GM12878 (cell line): ENCODE data around the gene AP3D1. TPM values are rescaled to one million over a fixed set of nuclear protein-coding genes. Genes with fewer than 3 reads are reported as not detected.

ENCODE experiments used
- CBX5 ChIP-seq: sonication (generic); IDR thresholded peaks from 2 replicates; pipeline ENCODE4 v1.6.1; 2016; ENCODE audit warnings: low read depth, moderate library complexity, mild to moderate bottlenecking, inconsistent platforms
- CHD2 ChIP-seq: IDR thresholded peaks from 2 replicates; pipeline ENCODE4 v1.6.1; 2011; ENCODE audit warnings: low read depth, low read length, improper control_type of control experiment, borderline replicate concordance
- CTCF ChIP-seq, 3 experiments: IDR thresholded peaks in 2 of 3; conservative IDR thresholded peaks in 1 of 3; 2 replicates each; pipeline ENCODE4 v1.5.1; 2011; ENCODE audit warnings: low read depth in 3 of 3, low read length in 3 of 3, mild to moderate bottlenecking in 3 of 3, control low read depth in 2 of 3, moderate library complexity in 2 of 3, inconsistent platforms in 1 of 3, mixed read lengths in 1 of 3; ENCODE audit not compliant: control insufficient read depth in 2 of 3, insufficient read depth in 1 of 3; ENCODE audit errors: extremely low read depth in 1 of 3
- DPF2 ChIP-seq: fragments of 450-650 bp; IDR thresholded peaks from 2 replicates; pipeline ENCODE4 v1.6.1; 2017; ENCODE audit warnings: mild to moderate bottlenecking
- GABPA ChIP-seq: IDR thresholded peaks from 2 replicates; pipeline ENCODE4 v1.6.1; 2014; ENCODE audit warnings: antibody characterized with exemption, low read depth, mild to moderate bottlenecking, inconsistent platforms
- HDGF ChIP-seq: fragments of 450-650 bp; IDR thresholded peaks from 2 replicates; pipeline ENCODE4 v1.6.1; 2016; ENCODE audit warnings: antibody characterized with exemption
- IRF3 ChIP-seq: fragments of 450-650 bp; IDR thresholded peaks from 2 replicates; pipeline ENCODE4 v1.6.1; 2014; ENCODE audit warnings: mild to moderate bottlenecking
- MEF2B ChIP-seq: fragments of 450-650 bp; IDR thresholded peaks from 2 replicates; pipeline ENCODE4 v1.6.1; 2018; ENCODE audit warnings: mild to moderate bottlenecking, moderate library complexity; ENCODE audit not compliant: partially characterized antibody, poor library complexity, severe bottlenecking
- MXI1 ChIP-seq: fragments of 150-350 bp; IDR thresholded peaks from 2 replicates; pipeline ENCODE4 v1.6.1; 2011; ENCODE audit warnings: low read depth, mild to moderate bottlenecking, inconsistent platforms, low read length, improper control_type of control experiment
- NFXL1 ChIP-seq: fragments of 450-650 bp; IDR thresholded peaks from 2 replicates; pipeline ENCODE4 v1.6.1; 2017; ENCODE audit warnings: antibody characterized with exemption, mild to moderate bottlenecking, borderline replicate concordance
- PRDM15 ChIP-seq: fragments of 450-650 bp; formaldehyde crosslinking; IDR thresholded peaks from 2 replicates; pipeline ENCODE4 v1.4.0; 2020; ENCODE audit warnings: mild to moderate bottlenecking, moderate library complexity
- RELB ChIP-seq: fragments of 450-650 bp; IDR thresholded peaks from 2 replicates; pipeline ENCODE4 v1.6.1; 2017; ENCODE audit warnings: low read depth, mild to moderate bottlenecking, moderate library complexity
- TCF7 ChIP-seq: IDR thresholded peaks from 2 replicates; pipeline ENCODE4 v1.6.1; 2014; ENCODE audit warnings: antibody characterized with exemption, borderline replicate concordance
- ZNF592 ChIP-seq: fragments of 450-650 bp; IDR thresholded peaks from 2 replicates; pipeline ENCODE4 v1.6.1; 2017; ENCODE audit warnings: mild to moderate bottlenecking, moderate library complexity
- ZSCAN29 ChIP-seq: fragments of 450-650 bp; IDR thresholded peaks from 2 replicates; pipeline ENCODE4 v1.6.1; 2017; ENCODE audit warnings: mild to moderate bottlenecking, moderate library complexity
- polyA plus RNA-seq, 11 experiments: library from polyadenylated mRNA; depleted of rRNA in 4 of 11; unstranded in 6 of 11; stranded (reverse) in 5 of 11; fragments of >200 nt; fragmentation: Nextera tagmentation in 4 of 11; fragmentation: Illumina TruSeq in 1 of 11; extraction: Ambion mirVana in 4 of 11; extraction: Trizol in 1 of 11; gene quantifications; 1 replicate in 1 of 11; 2 replicates in 10 of 11; pipeline versions ENCODE4 v1.2.1 to v1.2.3, GENCODE V29; 2011 to 2016; ENCODE audit warnings: inconsistent platforms in 2 of 11, missing spikeins in 2 of 11, low read depth in 1 of 11
- total RNA-seq, 4 experiments: library from RNA; depleted of rRNA in 3 of 4; stranded (reverse); fragments of >200 nt in 3 of 4; fragmentation: Illumina TruSeq in 1 of 4; extraction: Trizol in 1 of 4; gene quantifications; 2 replicates each; pipeline versions ENCODE4 v1.2.1 to v1.2.3, GENCODE V29; 2013 to 2021

AP3D1 gene
- total and polyA plus RNA-seq, 10 of the 15 experiments (the other 5 are each of a cell fraction or from before 2014, with no cell fraction given), result 1.5 to 108 (median 59.1) TPM

GRCh38 chr19:2151339-2152229 is at the start of gene AP3D1 (continued):
- TF ChIP-seq NFXL1 (no peak), GABPA (peak; percentile 84), MXI1 (peak; percentile 100), DPF2 (peak; percentile 1; the same call in 1 of the 2 replicates), TCF7 (no peak), HDGF (peak; percentile 93), RELB (peak; percentile 20; the same call in 1 of the 2 replicates), ZSCAN29 (0 out of 2 replicates have a peak, but pooled peaks have one; percentile 31), PRDM15 (no peak), MEF2B (no peak), CTCF (IDR thresholded peaks at IDR 0.05 in 2 of 3, conservative IDR thresholded peaks at IDR 0.05 in 1 of 3; ENCODE audit: control insufficient read depth in 2 of 3, extremely low read depth in 1 of 3, insufficient read depth in 1 of 3, low read depth in 3 of 3, low read length in 3 of 3) (no peak), IRF3 (0 out of 2 replicates have a peak, but pooled peaks have one; percentile 60), CBX5 (no peak), CHD2 (peak; percentile 86; the same call in 1 of the 2 replicates), ZNF592 (no peak)
